GM12878 (cell line): ENCODE results near the gene FAM184B. TPM values are rescaled to one million over a fixed set of nuclear protein-coding genes. Genes with fewer than 3 reads are reported as not detected.

Experiments
- ATAC-seq: fragments of 200-7000 bp; cut with Tn5 transposase; 3 replicates; pipeline ENCODE4 v1.9.1; 2020; ENCODE audit warnings: mild to moderate bottlenecking, moderate library complexity
- BruUV-seq: library from RNA; stranded (reverse); fragments of 400-500 nt; replicated peaks from 2 replicates; lab custom pipeline; 2021; lab: Mats Ljungman, UMichigan
- CTCF ChIA-PET: fragments of 300-600 bp; sonication (Branson Sonifier 250); formaldehyde crosslinking; extraction: SDS; loops from one replicate; lab custom pipeline; 2021; ENCODE audit warnings: inconsistent platforms; lab: Yijun Ruan, JAX
- POLR2A ChIA-PET: fragments of 350-600 bp; formaldehyde crosslinking; extraction: SDS; loops from one replicate; lab custom pipeline; 2021; ENCODE audit warnings: inconsistent platforms; lab: Charles Lee
- RAD21 ChIA-PET: fragments of 300-600 bp; sonication (Branson Sonifier 250); formaldehyde crosslinking; loops from one replicate; lab custom pipeline; 2023; ENCODE audit warnings: antibody characterized with exemption; ENCODE audit not compliant: unreplicated experiment; lab: Charles Lee
- SMC1A ChIA-PET: fragments of 300-600 bp; sonication (Branson Sonifier 250); formaldehyde crosslinking; loops from one replicate; lab custom pipeline; 2023; ENCODE audit not compliant: unreplicated experiment, uncharacterized antibody; lab: Charles Lee
- DNase-seq: peaks from one replicate; pipeline ENCODE4 v3.0.0-alpha.2; 2011; ENCODE audit warnings: low read depth, low spot score
- FAIRE-seq: peaks from 3 replicates; lab custom pipeline; 2011; peaks lifted over from hg19 to GRCh38; lab: Jason Lieb, UNC
- H2AFZ ChIP-seq: 2 replicates; pipeline ENCODE4 v1.6.0; 2011; ENCODE audit warnings: low read depth, low read length, control low read depth; ENCODE audit not compliant: control insufficient read depth
- H3K27ac ChIP-seq: 2 replicates; pipeline ENCODE4 v1.5.1; 2011; ENCODE audit warnings: control low read depth; ENCODE audit not compliant: control insufficient read depth, insufficient read depth
- H3K27me3 ChIP-seq, 2 experiments: replicated peaks in 1 of 2; 2 replicates each; pipeline versions ENCODE4 v1.6.0 to v1.6.1; 2011; ENCODE audit warnings: low read length in 1 of 2; ENCODE audit not compliant: control insufficient read depth in 2 of 2, insufficient read depth in 2 of 2
- H3K36me3 ChIP-seq, 2 experiments: 2 replicates each; pipeline ENCODE4 v1.5.1; 2011; ENCODE audit warnings: low read length in 1 of 2; ENCODE audit not compliant: control insufficient read depth in 2 of 2, insufficient read depth in 2 of 2
- H3K4me1 ChIP-seq: 2 replicates; pipeline ENCODE4 v1.6.1; 2011; ENCODE audit warnings: mild to moderate bottlenecking, low read length, moderate library complexity, mixed read lengths; ENCODE audit not compliant: control insufficient read depth, insufficient read depth
- H3K4me2 ChIP-seq: 2 replicates; pipeline ENCODE4 v1.6.0; 2011; ENCODE audit warnings: control low read depth; ENCODE audit not compliant: control insufficient read depth, insufficient read depth
- H3K4me3 ChIP-seq: fragments of 200-600 bp; sonication (generic); 2 replicates; pipeline ENCODE4 v1.5.1; 2016
- H3K79me2 ChIP-seq: 2 replicates; pipeline ENCODE4 v1.6.0; 2011; ENCODE audit warnings: low read length; ENCODE audit not compliant: control insufficient read depth, insufficient read depth
- H3K9ac ChIP-seq: 2 replicates; pipeline ENCODE4 v1.8.0; 2011; ENCODE audit warnings: low read length, control low read depth, mixed read lengths; ENCODE audit not compliant: control insufficient read depth, insufficient read depth
- H3K9me3 ChIP-seq: replicated peaks from 3 replicates; pipeline ENCODE4 v1.5.1; 2011; ENCODE audit warnings: mild to moderate bottlenecking, low read length; ENCODE audit not compliant: control insufficient read depth, insufficient read depth
- H4K20me1 ChIP-seq: 2 replicates; pipeline ENCODE4 v1.6.0; 2011; ENCODE audit not compliant: control insufficient read depth, insufficient read depth
- BACH1 ChIP-seq: fragments of 450-650 bp; IDR thresholded peaks from 2 replicates; pipeline ENCODE4 v1.6.1; 2017; ENCODE audit warnings: mild to moderate bottlenecking, borderline replicate concordance
- BCLAF1 ChIP-seq: fragments of 450-650 bp; IDR thresholded peaks from 2 replicates; pipeline ENCODE4 v1.6.1; 2017; ENCODE audit warnings: antibody characterized with exemption, mild to moderate bottlenecking, moderate library complexity
- ELK1 ChIP-seq: IDR thresholded peaks from 2 replicates; pipeline ENCODE4 v1.6.1; 2012; ENCODE audit warnings: low read depth, low read length, improper control_type of control experiment
- EP300 ChIP-seq, 2 experiments: fragments of 150-350 bp in 1 of 2; IDR thresholded peaks; 2 replicates each; pipeline ENCODE4 v1.6.1; 2011 to 2012; ENCODE audit warnings: low read depth in 2 of 2, low read length in 2 of 2, borderline replicate concordance in 1 of 2, improper control_type of control experiment in 1 of 2, inconsistent platforms in 1 of 2; ENCODE audit not compliant: control insufficient read depth in 1 of 2
- FOXK2 ChIP-seq: fragments of 450-650 bp; IDR thresholded peaks from 2 replicates; pipeline ENCODE4 v1.6.1; 2017; ENCODE audit warnings: mild to moderate bottlenecking, moderate library complexity
- IRF4 ChIP-seq: IDR thresholded peaks from 2 replicates; pipeline ENCODE4 v1.6.1; 2011; ENCODE audit warnings: low read depth, low read length
- MYB ChIP-seq: fragments of 150-350 bp; IDR thresholded peaks from 2 replicates; pipeline ENCODE4 v1.6.1; 2014; ENCODE audit warnings: mild to moderate bottlenecking, low read depth, low read length, borderline replicate concordance
- SKIL ChIP-seq: fragments of 450-650 bp; IDR thresholded peaks from 2 replicates; pipeline ENCODE4 v1.6.1; 2017; ENCODE audit warnings: mild to moderate bottlenecking, low read depth, inconsistent platforms; ENCODE audit not compliant: poor library complexity, severe bottlenecking
- ZBED1 ChIP-seq: IDR thresholded peaks from 2 replicates; pipeline ENCODE4 v1.6.1; 2016; ENCODE audit warnings: borderline replicate concordance
- WGBS: methylation state at CpG from one replicate; pipeline ENCODE4 v1.1.6; 2016; ENCODE audit warnings: low lambda C conversion rate; ENCODE audit not compliant: insufficient replicate concordance, insufficient coverage; ENCODE audit errors: missing lambda C conversion rate; 5-methylcytosine and 5-hydroxymethylcytosine counted together
- in situ Hi-C: fragments of 300-500 bp; cut with MboI; formaldehyde crosslinking; loops from 9 replicates; pipeline ENCODE4 v1.14.3; 2018; ENCODE audit warnings: mixed read lengths
- intact Hi-C: fragments of 100-400 bp; cut with micrococcal nuclease; formaldehyde crosslinking; loops from one replicate; pipeline ENCODE4 v1.14.2; 2022; ENCODE audit not compliant: unreplicated experiment
- polyA plus RNA-seq, 11 experiments: library from polyadenylated mRNA; depleted of rRNA in 4 of 11; unstranded in 6 of 11; stranded (reverse) in 5 of 11; fragments of >200 nt; fragmentation: Nextera tagmentation in 4 of 11; fragmentation: Illumina TruSeq in 1 of 11; extraction: Ambion mirVana in 4 of 11; extraction: Trizol in 1 of 11; gene quantifications; 1 replicate in 1 of 11; 2 replicates in 10 of 11; pipeline versions ENCODE4 v1.2.1 to v1.2.3, GENCODE V29; 2011 to 2016; ENCODE audit warnings: inconsistent platforms in 2 of 11, missing spikeins in 2 of 11, low read depth in 1 of 11
- total RNA-seq, 4 experiments: library from RNA; depleted of rRNA in 3 of 4; stranded (reverse); fragments of >200 nt in 3 of 4; fragmentation: Illumina TruSeq in 1 of 4; extraction: Trizol in 1 of 4; gene quantifications; 2 replicates each; pipeline versions ENCODE4 v1.2.1 to v1.2.3, GENCODE V29; 2013 to 2021

The FAM184B gene
- total and polyA plus RNA-seq, 10 of the 15 experiments (the other 5 are each of a cell fraction or from before 2014, with no cell fraction given), result under 0.01 TPM; not detected in 9

- Histone ChIP-seq H3K9me3 (no peaks in the 10 kb centered on the region; the same call in 2 of the 3 replicates), H2AFZ (no peak overlapping the region), H3K27ac (no peak overlapping the region), H4K20me1 (no peaks in the 10 kb centered on the region), H3K4me1 (peaks cover 8% of the 10 kb centered on the region), H3K4me2 (no peak overlapping the region), H3K79me2 (no peaks in the 10 kb centered on the region), H3K9ac (no peak overlapping the region), H3K36me3 (no peaks in the 10 kb centered on the region), H3K4me3 (no peak overlapping the region), H3K27me3 (no peaks in the 10 kb centered on the region)
- TF ChIP-seq EP300 (IDR thresholded peaks at IDR 0.05; ENCODE audit: borderline replicate concordance in 1 of 2, control insufficient read depth in 1 of 2, low read depth in 2 of 2, low read length in 2 of 2), result no peak
- TF ChIP-seq MYB, result no peak
- TF ChIP-seq ZBED1, result no peak
- TF ChIP-seq BACH1, result no peak
- no peak for TF ChIP-seq FOXK2
- TF ChIP-seq BCLAF1, result no peak
- TF ChIP-seq SKIL, result no peak
- TF ChIP-seq IRF4, result no peak
- TF ChIP-seq ELK1, result no peak
- ChIA-PET CTCF (no interaction called here), SMC1A (no interaction called here), RAD21 (no interaction called here), POLR2A (no interaction called here)
- BruUV-seq, result no TSS peak
- intact Hi-C loops, result loop anchor here (5.0 kb wide), 1 partner anchor 140 kb away; no protein-coding TSS in a partner anchor
- in situ Hi-C loops, result no loop called here
- ATAC-seq (no peak), DNase-seq (no peak), FAIRE-seq (no peak)
- 33% methylated on average over 3 of the region's 3 CpGs for WGBS
Observed at GRCh38 chr4:17667653-17668201, 113.7 kb downstream of the FAM184B start.
